ENCODE measurements around the gene TLK1. TPM values are rescaled to one million over a fixed set of nuclear protein-coding genes. Genes with fewer than 3 reads are reported as not detected.

The TLK1 gene
- polyA plus RNA-seq, 1 of the 3 experiments (the other 2 are of a cell fraction) = 4.8 TPM

GRCh38 chr2:170999654-171000053, 161.0 kb downstream of the TLK1 start:
- no peaks in the 10 kb centered on the region for H3K27me3 ChIP-seq (ENCODE audit: insufficient read depth)
- no peaks in the 10 kb centered on the region for H3K79me2 ChIP-seq (ENCODE audit: insufficient read depth)
- no peak overlapping the region for H3K4me3 ChIP-seq (ENCODE audit: low read depth in 2 of 2, low read length in 1 of 2)
- H3K9me2 ChIP-seq = no peaks in the 10 kb centered on the region
- peaks cover 24 to 42% of the 10 kb centered on the region in 2 experiments for H3K36me3 ChIP-seq (replicated peaks in 1 of 2; ENCODE audit: control insufficient read depth in 1 of 2, insufficient read depth in 2 of 2, low read length in 1 of 2)
- H3K27ac ChIP-seq (ENCODE audit: low read depth in 2 of 2, low read length in 1 of 2) = no peak overlapping the region
- WGBS (ENCODE audit: low lambda C conversion rate) = 90% methylated on average over 6 of the region's 6 CpGs
- no peak overlapping the region for H3K4me2 ChIP-seq
- H3K4me1 ChIP-seq (ENCODE audit: control insufficient read depth in 1 of 2, insufficient read depth in 2 of 2, low read depth in 1 of 2, low read length in 1 of 2) = no peaks in the 10 kb centered on the region
- H4K20me1 ChIP-seq (ENCODE audit: insufficient read depth) = no peaks in the 10 kb centered on the region
- DNase-seq = no peak
- TF ChIP-seq IRF3 (IDR thresholded peaks at IDR 0.05; ENCODE audit: low read depth, low read length) (no peak), MXI1 (IDR thresholded peaks at IDR 0.05; ENCODE audit: low read depth, low read length) (no peak), GABPA (IDR thresholded peaks at IDR 0.05; ENCODE audit: low read depth) (no peak), REST (IDR thresholded peaks at IDR 0.05; ENCODE audit: low read depth, low read length) (no peak), CTCF (IDR thresholded peaks at IDR 0.05) (no peak), RAD21 (IDR thresholded peaks at IDR 0.05; ENCODE audit: low read length) (no peak), PBX3 (IDR thresholded peaks at IDR 0.05) (no peak), GATA2 (CRISPR knock-in tag; IDR thresholded peaks at IDR 0.05) (no peak), CHD2 (IDR thresholded peaks at IDR 0.05; ENCODE audit: low read length, partially characterized antibody) (no peak), TAF1 (IDR thresholded peaks at IDR 0.05; ENCODE audit: borderline replicate concordance, low read depth, low read length) (no peak)
- ChIA-PET CTCF (interaction anchor here (1.4 kb wide), 1 partner anchor 26 kb away, joined by 4 read pairs; no protein-coding TSS in a partner anchor), POLR2A (no interaction called here)
- no peaks in the 10 kb centered on the region for H3F3A ChIP-seq (replicated peaks; ENCODE audit: insufficient read depth)
- H2AFZ ChIP-seq (ENCODE audit: low read depth) = no peak overlapping the region
- no peak overlapping the region for H3K9ac ChIP-seq
- no peaks in the 10 kb centered on the region for H3K9me3 ChIP-seq
